IPS-18a (cell line): ENCODE measurements around the gene NKAPL.
A peak's percentile ranks its signal among the peaks of the same experiment; 100 is the strongest.

Experiments
- H3K27ac ChIP-seq: one replicate; pipeline ENCODE4 v1.5.1; 2013; ENCODE audit warnings: low read length
- H3K27me3 ChIP-seq: one replicate; pipeline ENCODE4 v1.6.1; 2013; ENCODE audit warnings: mild to moderate bottlenecking, low read length; ENCODE audit not compliant: control insufficient read depth, insufficient read depth
- H3K36me3 ChIP-seq: one replicate; pipeline ENCODE4 v1.6.1; 2013; ENCODE audit warnings: low read depth, low read length; ENCODE audit not compliant: control insufficient read depth
- H3K4me1 ChIP-seq: one replicate; pipeline ENCODE4 v1.6.1; 2013; ENCODE audit warnings: low read depth, low read length; ENCODE audit not compliant: control insufficient read depth
- H3K4me3 ChIP-seq: one replicate; pipeline ENCODE4 v1.5.1; 2013; ENCODE audit warnings: low read length
- H3K9ac ChIP-seq: one replicate; pipeline ENCODE4 v1.6.1; 2013; ENCODE audit warnings: mild to moderate bottlenecking, low read length, moderate library complexity
- H3K9me3 ChIP-seq: one replicate; pipeline ENCODE4 v1.6.1; 2013; ENCODE audit warnings: low read depth, low read length; ENCODE audit not compliant: control insufficient read depth

The NKAPL gene

DNA sequence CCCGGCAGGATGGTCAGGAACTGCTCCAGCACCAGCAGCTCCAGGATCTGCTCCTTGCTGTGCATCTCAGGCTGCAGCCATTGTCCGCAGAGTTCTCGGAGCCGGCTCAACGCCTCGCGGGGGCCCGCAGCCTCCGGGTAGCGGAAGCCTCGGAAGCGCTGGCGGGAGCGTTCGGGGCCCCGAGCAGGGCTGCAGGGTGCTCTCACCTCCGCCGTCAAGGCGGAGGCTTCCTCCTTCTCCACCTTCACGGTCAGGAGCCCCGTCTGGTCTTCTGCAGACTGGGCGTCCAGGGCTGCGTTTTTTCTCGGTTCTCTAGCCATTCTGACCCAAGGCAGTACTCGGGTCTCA, 7.5 kb upstream of the NKAPL start:
- Histone ChIP-seq H3K9me3 (no peaks in the 10 kb centered on the region), H3K4me3 (peak overlapping the region; percentile 96), H3K9ac (peak overlapping the region; percentile 86), H3K27me3 (no peaks in the 10 kb centered on the region), H3K27ac (peak overlapping the region; percentile 47), H3K4me1 (peaks cover 9% of the 10 kb centered on the region), H3K36me3 (peaks cover 10% of the 10 kb centered on the region)

GRCh38 chr6:28252009-28252975, 6.8 kb upstream of the NKAPL start, which contains the start of gene ZKSCAN4:
ZKSCAN4 (minus strand) TSS chr6:28252269; CDS start chr6:28251980, 289 bp downstream.
- Histone ChIP-seq H3K4me3 (peak within 1 kb of the TSS; percentile 96), H3K4me1 (peaks cover 9% of the 10 kb centered on the region), H3K9me3 (no peaks in the 10 kb centered on the region), H3K36me3 (peaks cover 3% of the 10 kb centered on the region), H3K9ac (peak within 1 kb of the TSS; percentile 86), H3K27ac (peak within 1 kb of the TSS; percentile 47), H3K27me3 (no peaks in the 10 kb centered on the region)

DNA sequence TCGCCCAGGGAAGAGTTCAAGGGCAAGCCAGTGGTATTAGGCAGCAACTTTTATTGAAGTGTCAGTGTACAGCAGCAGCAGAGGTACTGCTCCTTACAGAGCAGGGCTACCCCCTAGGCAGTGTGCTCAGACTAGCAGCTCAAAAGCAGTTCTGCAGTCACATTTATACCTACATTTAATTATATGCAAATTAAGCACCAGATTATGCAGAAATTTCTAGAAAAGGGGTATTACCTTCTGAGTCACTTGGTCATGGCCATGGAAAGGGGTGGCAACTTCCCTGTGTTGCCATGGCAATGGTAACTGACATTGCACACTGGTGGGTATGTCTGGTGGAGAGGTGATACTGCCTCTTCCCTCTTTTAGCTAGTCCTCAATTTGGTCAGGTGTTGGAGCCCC, 5.0 kb upstream of the NKAPL start:
- Histone ChIP-seq H3K4me3 (no peak overlapping the region), H3K9me3 (no peaks in the 10 kb centered on the region), H3K4me1 (peaks cover 9% of the 10 kb centered on the region), H3K27ac (no peak overlapping the region), H3K27me3 (no peaks in the 10 kb centered on the region), H3K36me3 (no peaks in the 10 kb centered on the region), H3K9ac (no peak overlapping the region)

DNA sequence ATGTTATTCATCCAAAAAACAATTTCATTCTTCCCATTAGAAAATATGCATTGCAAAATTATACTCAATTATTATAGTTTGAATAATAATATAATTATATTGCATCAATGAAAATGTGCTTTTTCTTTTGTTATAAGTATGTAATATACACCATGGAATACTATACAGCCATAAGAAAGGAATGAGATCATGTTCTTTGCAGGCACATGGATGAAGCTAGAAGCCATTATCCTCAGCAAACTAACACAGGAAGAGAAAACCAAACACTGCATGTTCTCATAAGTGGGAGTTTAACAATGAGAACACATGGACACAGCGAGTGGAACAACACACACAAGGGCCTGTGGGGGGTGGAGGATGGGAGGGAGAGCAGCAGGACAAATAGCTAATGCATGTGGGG, 2.1 kb upstream of the NKAPL start:
- Histone ChIP-seq H3K9ac (no peak overlapping the region), H3K36me3 (no peaks in the 10 kb centered on the region), H3K9me3 (no peaks in the 10 kb centered on the region), H3K27me3 (peaks cover 3% of the 10 kb centered on the region), H3K4me3 (no peak overlapping the region), H3K27ac (no peak overlapping the region), H3K4me1 (peaks cover 7% of the 10 kb centered on the region)

DNA sequence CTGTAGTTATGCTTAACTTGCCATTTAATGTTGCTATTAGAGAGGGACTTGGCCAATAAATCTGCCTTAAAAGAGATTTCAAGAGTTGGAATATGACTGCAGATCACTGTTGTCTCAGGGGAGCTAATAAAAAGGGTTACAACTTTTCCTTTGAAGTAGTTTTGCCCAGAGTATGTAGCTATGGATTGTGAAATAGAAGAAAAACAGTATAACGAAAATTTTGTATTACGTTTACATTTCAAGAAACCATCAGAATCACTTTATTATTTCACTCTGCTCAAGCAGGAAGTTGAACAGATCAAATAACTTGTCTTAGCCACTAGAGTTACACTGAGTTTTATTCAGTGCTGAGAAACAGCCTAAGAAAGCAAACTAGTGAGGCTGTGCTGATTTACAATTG, 4.8 kb downstream of the NKAPL start:
- no peak overlapping the region for H3K27ac ChIP-seq
- peaks cover 6% of the 10 kb centered on the region for H3K4me1 ChIP-seq
- no peak overlapping the region for H3K4me3 ChIP-seq
- H3K9me3 ChIP-seq: no peaks in the 10 kb centered on the region
- H3K36me3 ChIP-seq: no peaks in the 10 kb centered on the region
- peaks cover 19% of the 10 kb centered on the region for H3K27me3 ChIP-seq
- H3K9ac ChIP-seq: no peak overlapping the region

GRCh38 chr6:28264834-28265401, 5.8 kb downstream of the NKAPL start:
- H3K36me3 ChIP-seq: no peaks in the 10 kb centered on the region
- H3K9me3 ChIP-seq: no peaks in the 10 kb centered on the region
- no peak overlapping the region for H3K4me3 ChIP-seq
- H3K27ac ChIP-seq: no peak overlapping the region
- peaks cover 6% of the 10 kb centered on the region for H3K4me1 ChIP-seq
- H3K27me3 ChIP-seq: peaks cover 19% of the 10 kb centered on the region
- H3K9ac ChIP-seq: no peak overlapping the region

GRCh38 chr6:28266563-28266961, 7.5 kb downstream of the NKAPL start:
- peak overlapping the region; percentile 29 for H3K27ac ChIP-seq
- H3K27me3 ChIP-seq: peaks cover 15% of the 10 kb centered on the region
- H3K4me3 ChIP-seq: peak overlapping the region; percentile 87
- H3K4me1 ChIP-seq: peaks cover 6% of the 10 kb centered on the region
- no peaks in the 10 kb centered on the region for H3K9me3 ChIP-seq
- peak overlapping the region; percentile 82 for H3K9ac ChIP-seq
- H3K36me3 ChIP-seq: no peaks in the 10 kb centered on the region

GRCh38 chr6:28266962-28267694, 8.0 kb downstream of the NKAPL start, which contains the start of gene ZSCAN26:
ZSCAN26 (plus strand) TSS chr6:28267143; CDS start chr6:28271920, 4,777 bp downstream.
- Histone ChIP-seq H3K4me1 (peaks cover 6% of the 10 kb centered on the region), H3K27ac (peak within 1 kb of the TSS; percentile 54), H3K36me3 (peaks cover 5% of the 10 kb centered on the region), H3K9ac (peak within 1 kb of the TSS; percentile 82), H3K9me3 (no peaks in the 10 kb centered on the region), H3K4me3 (peak within 1 kb of the TSS; percentile 87), H3K27me3 (peaks cover 15% of the 10 kb centered on the region)

DNA sequence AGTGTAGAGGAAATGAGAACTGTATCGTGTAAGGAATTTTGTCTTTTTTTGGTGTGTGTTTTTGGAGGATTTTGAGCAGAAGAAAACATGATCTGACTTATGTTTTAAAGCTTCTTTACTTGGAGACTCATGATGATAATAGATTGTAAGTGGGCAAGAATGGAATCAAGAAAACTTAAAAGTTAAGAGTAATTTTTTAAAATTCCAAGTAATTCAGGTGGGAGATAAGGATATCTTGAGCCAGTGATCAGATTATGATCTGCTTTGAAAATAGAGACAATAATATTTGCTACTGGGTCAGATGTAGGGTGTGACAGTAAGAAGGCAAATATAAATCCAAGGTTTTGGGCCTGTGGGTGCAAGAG, 8.6 kb downstream of the NKAPL start:
- Histone ChIP-seq H3K9ac (peak overlapping the region; percentile 82), H3K4me3 (peak overlapping the region; percentile 87), H3K4me1 (peaks cover 6% of the 10 kb centered on the region), H3K36me3 (peaks cover 6% of the 10 kb centered on the region), H3K27ac (peak overlapping the region; percentile 54), H3K27me3 (peaks cover 15% of the 10 kb centered on the region), H3K9me3 (no peaks in the 10 kb centered on the region)

DNA sequence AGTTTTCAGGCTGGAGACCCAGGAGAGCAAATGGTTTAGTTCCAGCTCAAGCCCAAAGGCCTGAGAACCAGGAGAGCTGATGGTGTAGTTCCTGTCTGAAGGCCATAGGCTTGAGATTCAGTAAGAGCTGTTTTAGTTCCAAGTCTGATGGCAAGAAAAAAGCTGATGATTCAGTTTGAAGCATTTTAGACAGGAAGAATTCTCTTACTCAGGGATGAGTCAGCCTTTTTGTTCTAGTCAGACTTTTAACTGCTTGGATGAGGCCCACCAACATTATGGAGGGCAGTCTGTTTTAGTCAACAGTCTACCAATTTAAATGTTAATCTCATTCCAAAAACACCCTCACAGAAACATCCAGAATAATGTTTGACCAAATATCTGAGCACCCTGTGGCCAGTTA, 10.4 kb downstream of the NKAPL start:
- H3K4me1 ChIP-seq: peaks cover 6% of the 10 kb centered on the region
- H3K4me3 ChIP-seq: no peak overlapping the region
- H3K27ac ChIP-seq: no peak overlapping the region
- peaks cover 21% of the 10 kb centered on the region for H3K36me3 ChIP-seq
- no peaks in the 10 kb centered on the region for H3K9me3 ChIP-seq
- H3K27me3 ChIP-seq: no peaks in the 10 kb centered on the region
- H3K9ac ChIP-seq: no peak overlapping the region

- Histone ChIP-seq H3K4me3 (no peak overlapping the region), H3K27me3 (no peaks in the 10 kb centered on the region), H3K4me1 (no peaks in the 10 kb centered on the region), H3K27ac (no peak overlapping the region), H3K36me3 (peaks cover 38% of the 10 kb centered on the region), H3K9me3 (no peaks in the 10 kb centered on the region), H3K9ac (no peak overlapping the region)
Measured at GRCh38 chr6:28274888-28275287, 15.8 kb downstream of the NKAPL start.
